LNCAP (cell line): ENCODE results near the gene SRP14.

Experiments
- TF ChIP-seq, protein P1 (sequence below): fragments of 450-650 bp; IDR thresholded peaks from 2 replicates; pipeline ENCODE4 v1.5.1; 2017; ENCODE audit warnings: mild to moderate bottlenecking

Gene SRP14

DNA sequence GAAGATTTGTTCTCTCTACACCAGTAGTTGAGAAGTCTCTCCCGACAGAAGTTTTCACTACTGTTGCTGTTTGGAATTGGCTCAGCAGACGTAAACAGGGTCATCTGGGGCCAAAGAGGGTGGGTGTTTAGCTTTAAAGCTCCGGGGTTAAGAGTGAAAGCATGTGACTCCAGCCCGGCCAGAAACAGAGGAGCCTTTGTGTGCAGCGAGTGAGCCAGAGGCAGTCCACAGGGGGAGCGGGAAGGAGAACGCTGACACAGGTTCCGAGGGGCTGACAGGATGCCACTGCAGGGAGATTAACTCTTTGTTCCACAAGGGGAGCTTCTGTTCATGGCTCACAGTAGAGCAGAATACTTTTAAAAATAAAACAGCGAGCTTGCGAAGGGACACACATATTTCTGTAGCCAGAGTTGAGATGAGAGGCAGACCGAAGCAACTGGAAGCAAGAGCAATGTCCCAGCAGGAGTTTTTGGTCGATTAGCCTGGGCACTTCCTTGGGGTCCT is 42.8 kb upstream of the SRP14 start:
- TF ChIP-seq, protein P1, sequence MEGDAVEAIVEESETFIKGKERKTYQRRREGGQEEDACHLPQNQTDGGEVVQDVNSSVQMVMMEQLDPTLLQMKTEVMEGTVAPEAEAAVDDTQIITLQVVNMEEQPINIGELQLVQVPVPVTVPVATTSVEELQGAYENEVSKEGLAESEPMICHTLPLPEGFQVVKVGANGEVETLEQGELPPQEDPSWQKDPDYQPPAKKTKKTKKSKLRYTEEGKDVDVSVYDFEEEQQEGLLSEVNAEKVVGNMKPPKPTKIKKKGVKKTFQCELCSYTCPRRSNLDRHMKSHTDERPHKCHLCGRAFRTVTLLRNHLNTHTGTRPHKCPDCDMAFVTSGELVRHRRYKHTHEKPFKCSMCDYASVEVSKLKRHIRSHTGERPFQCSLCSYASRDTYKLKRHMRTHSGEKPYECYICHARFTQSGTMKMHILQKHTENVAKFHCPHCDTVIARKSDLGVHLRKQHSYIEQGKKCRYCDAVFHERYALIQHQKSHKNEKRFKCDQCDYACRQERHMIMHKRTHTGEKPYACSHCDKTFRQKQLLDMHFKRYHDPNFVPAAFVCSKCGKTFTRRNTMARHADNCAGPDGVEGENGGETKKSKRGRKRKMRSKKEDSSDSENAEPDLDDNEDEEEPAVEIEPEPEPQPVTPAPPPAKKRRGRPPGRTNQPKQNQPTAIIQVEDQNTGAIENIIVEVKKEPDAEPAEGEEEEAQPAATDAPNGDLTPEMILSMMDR = no peak

DNA sequence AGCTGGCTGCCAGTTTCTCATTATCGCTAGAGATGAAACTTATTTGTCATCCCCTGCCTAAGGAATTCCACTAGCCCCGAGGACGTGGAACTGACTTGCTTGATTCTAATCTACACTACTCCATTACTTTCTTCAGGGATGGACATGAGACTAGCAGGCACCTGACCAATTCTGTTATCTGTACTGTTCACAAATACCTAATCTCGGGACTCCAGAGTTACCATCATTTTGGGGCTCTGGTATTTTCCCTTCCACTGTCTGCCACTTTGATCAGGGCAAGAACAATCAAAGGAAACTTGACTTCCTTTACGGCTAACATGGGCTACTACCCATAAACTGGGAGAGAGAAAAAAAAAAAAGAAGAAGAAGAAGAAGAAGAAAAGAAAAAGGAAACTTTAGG is 41.9 kb upstream of the SRP14 start:
- TF ChIP-seq, protein P1 = no peak

DNA sequence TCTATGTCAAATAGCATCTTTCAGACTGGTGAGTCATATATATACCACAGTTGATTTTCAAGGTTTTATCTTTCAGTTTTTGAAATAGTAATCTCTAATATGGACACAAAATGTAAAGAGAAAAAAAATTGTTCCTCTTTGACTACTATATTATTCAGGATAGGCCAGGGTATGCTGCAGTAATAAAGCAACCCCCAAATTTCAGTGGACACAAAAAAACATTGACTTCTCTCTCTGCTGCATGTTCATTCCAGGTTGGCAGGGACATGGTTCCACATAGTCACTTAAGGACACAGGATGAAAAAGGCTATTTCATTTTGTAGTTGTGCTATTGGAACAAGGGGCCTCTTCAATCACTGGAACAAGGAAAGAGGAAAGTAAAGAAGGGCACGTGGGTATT is 41.1 kb upstream of the SRP14 start:
- TF ChIP-seq, protein P1 = no peak

DNA sequence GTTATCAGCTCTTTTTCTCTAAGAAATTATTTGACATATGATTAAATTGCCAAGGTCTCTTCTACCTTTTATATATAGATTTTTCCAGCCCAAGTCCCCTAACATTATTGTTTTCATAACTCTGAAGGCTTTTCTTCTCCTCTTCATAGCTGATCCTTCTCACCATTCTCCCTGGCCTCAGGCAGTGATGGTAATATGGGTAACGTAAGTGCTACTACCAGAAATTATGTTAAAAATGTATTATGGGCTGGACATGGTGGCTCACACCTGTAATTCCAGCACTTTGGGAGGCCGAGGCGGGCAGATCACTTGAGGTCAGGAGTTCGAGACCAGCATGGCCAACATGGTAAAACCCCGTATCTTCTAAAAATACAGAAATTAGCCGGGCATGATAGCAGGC is 40.5 kb upstream of the SRP14 start:
- TF ChIP-seq, protein P1 = no peak

DNA sequence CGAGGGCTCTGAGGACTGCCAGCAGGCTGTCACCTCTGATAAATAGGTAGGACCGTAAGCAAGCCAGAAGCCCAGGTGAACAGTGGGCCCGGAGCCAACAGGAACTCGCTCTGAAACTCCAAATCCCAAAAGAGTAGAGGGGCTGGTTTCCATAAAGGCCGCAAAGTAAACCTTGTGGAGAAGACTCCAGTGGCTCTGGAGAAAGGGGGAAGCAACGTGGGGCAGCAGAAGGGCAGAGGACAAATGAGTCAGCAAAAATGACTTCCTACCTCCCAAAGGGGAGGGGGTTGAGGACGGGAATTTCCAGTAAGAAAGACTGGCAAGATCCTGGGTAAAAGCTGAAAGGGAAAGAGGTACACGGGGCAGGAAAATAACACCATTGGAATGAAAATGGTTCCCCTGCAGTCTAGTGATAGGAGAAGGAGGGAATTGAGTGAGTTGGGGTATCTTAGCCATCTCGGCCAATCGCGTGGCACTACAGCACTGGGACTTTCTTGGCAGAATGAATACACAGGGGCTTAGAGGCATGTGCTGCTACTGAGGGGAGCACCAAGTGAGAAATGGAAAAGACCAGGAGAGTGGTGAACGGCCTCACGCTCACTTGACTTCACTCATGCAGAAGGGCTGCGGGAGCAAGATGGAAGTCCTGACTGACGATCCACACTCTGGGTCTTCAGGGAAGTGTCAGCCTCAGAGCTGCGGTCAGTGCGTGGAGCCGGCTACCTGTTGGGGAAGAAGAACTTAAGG is 36.5 kb upstream of the SRP14 start:
- TF ChIP-seq, protein P1 = no peak

DNA sequence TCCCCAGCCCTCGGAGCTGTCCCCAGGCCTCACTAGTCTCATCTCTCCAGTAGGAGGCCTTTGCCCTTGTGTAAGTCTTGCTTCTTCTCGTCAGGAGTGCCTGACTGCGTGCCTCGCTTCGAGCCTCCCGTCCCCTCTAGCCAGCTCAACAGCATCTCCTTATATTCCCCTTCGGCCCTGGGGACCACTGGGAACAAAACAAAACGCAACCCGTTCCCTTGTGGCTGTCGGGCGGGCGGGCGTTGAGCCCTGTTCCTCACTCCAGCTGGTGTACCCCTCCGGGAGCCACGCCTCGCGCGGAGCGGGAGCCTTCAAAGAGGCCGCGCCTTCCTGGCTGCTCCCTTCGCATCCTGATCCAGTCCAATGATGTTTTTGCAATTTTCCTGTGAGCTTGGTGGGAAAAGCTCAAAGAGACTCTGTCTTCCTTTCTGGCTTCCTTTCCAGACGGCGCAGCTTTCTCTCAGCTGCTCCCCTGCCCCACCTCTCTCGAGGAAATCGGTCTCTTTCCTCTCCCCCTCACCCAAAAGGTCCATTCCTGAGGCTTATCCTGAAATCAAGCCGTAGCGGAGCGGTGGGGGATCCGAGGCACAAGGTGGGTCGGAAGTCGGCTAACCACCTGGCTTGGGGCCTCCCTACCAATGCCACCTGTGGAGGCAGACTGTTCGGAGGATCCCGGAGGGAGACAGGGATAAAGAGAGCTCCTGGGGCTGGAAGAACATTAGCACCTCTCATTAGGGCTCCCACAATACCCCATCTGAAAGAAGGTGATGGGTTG is 33.4 kb upstream of the SRP14 start:
- TF ChIP-seq, protein P1 = no peak

DNA sequence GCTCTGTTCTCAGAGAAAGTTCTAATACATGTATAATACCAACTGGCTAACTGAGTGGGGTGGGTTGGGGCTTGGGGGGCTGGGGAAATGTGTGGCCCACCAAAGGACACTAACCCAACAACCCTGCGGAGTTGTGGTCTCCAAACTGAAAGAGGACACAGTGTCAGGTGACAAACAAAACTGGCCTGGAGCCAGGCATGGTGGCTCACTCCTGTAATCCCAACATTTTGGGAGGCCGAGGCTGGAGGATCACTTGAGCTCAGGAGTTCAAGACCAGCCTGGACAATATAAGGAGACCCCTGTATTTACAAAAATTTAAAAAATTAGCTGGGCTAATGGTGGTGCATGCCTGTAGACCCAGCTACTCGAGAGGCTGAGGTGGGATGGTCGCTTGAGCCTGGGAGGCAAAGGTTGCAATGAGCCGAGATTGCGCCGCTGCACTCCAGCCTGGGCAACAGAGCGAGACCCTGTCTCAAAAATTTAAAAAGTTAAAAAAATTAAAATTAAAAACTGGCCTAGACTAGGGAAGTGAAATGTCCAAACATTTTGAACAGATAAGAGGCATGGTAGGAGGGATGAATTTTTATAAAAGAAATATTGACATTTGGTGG is 31.7 kb upstream of the SRP14 start:
- TF ChIP-seq, protein P1 = no peak
